ENCODE measurements around the gene DSTN. TPM values are rescaled to one million over a fixed set of nuclear protein-coding genes. Genes with fewer than 3 reads are reported as not detected.

Gene DSTN
- polyA plus RNA-seq, result 787 and 840 TPM in 2 replicates

GRCh38 chr20:17569616-17570346 is at the start of gene DSTN:
DSTN (plus strand) TSS chr20:17570075; CDS start chr20:17570209, 134 bp downstream.

DNA sequence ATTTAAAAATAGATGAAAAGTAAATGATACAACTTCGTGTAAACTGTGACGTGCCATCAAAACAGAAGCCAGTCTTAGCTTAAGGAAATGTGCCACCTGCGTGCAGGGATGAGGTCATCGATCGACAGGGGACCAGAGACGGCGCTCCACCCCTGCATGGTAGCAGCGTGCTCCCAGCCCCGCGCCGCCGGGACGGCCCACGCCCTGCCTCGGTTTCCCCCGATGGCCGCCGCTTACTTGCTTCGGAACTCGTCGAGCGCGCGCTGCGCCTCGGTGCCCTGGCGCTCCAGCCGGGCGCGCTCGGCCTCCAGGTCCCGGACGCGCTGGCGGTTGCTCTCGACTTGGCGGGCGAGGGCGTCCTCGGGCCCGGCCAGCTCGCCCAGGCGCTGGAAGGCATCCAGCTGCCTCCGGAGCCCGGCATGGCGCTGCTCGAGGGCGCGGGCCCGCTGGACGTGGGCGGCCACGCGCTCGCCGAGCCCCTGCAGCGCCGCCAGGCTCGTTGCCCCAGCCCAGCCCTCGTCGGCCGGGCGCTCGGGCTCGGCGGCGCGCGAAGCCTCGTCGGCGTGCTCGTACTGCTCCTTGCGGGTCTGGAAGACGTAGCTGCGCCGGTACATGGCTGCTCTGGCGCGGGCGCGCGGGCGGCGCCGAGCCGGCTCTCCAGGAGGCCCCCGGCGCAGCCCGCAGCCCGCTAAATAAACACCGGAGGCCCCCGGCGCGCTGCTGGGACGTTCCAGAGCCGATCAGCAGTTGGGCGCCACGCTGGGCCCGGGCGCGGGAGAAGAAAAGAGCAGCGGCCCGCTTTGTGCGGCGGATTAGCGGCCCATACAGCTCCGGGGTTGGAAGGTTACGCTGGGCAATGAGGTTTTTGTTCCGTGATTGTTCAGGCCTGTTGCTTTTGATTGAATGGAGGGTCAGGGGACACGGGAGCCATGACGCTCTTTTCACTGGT is 38.9 kb upstream of the DSTN start, which contains the start of gene BFSP1:
BFSP1 (minus strand) TSS at position 664 of the 949 bp plus-strand sequence; CDS start at position 614, 50 bp downstream.

Other genes with a start within 250 kb of the DSTN start
- 0.38 and 2.1 TPM in 2 replicates for gene BFSP1, start 38.7 kb upstream of the DSTN start, polyA plus RNA-seq
- gene RRBP1, start 112.2 kb downstream of the DSTN start, polyA plus RNA-seq, result 8.3 and 21.9 TPM in 2 replicates
- gene BANF2, start 129.9 kb downstream of the DSTN start, polyA plus RNA-seq, result 13.3 and 21.1 TPM in 2 replicates

Data from Purkinje cell (primary cell).